GM23248 (cell line): ENCODE results near the gene GCGR.

ENCODE experiments used
- EZH2 ChIP-seq: fragments of 200-600 bp; sonication (generic); IDR thresholded peaks from 2 replicates; pipeline ENCODE4 v1.6.1; 2018; ENCODE audit warnings: antibody characterized with exemption, mild to moderate bottlenecking; ENCODE audit not compliant: insufficient read depth, poor library complexity, severe bottlenecking
- EZH2phosphoT487 ChIP-seq: fragments of 200-600 bp; sonication (generic); IDR thresholded peaks from 2 replicates; pipeline ENCODE4 v1.6.1; 2018; ENCODE audit warnings: antibody characterized with exemption, moderate library complexity, mild to moderate bottlenecking, low read depth; ENCODE audit not compliant: insufficient read depth

DNA sequence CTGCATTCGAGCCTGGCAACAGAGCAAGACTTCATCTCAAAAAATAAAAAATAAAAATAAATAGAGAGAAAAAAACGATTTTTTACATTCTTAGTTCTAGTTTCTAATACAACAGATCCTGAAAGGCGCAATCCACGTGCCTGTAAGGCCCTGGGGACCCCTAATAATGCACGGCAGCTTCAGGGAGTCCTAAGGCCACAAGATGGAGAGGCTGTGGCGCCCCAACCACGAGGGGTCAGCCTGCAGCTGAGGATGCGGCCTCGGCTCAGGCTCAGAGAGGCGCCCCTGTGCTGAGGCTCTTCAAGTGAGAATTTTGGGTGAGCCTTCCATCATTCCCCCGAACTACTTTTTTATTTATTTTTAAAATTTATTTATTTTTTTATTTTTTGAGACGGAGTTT is 45.5 kb downstream of the GCGR start:
- TF ChIP-seq EZH2phosphoT487 (no peak), EZH2 (no peak)
